Kidney (tissue), 14 donors: Measurements from ENCODE around the gene TOE1. TPM values are rescaled to one million over a fixed set of nuclear protein-coding genes. Genes with fewer than 3 reads are reported as not detected.

Experiments used
- DNase-seq, 5 donors: peaks; one replicate each; pipeline ENCODE4 v3.0.0-alpha.2; 2013 to 2020
- FAIRE-seq: peaks from 2 replicates; lab custom pipeline; 2012; peaks lifted over from hg19 to GRCh38; lab: Jason Lieb, UNC
- H3K27ac ChIP-seq, 2 donors: one replicate each; pipeline ENCODE4 v1.7.0; 2013; ENCODE audit warnings: low read depth in 2 of 2, low read length in 2 of 2, inconsistent platforms in 1 of 2
- H3K27me3 ChIP-seq: one replicate; pipeline ENCODE4 v1.7.1; 2013; ENCODE audit warnings: low read length, inconsistent platforms; ENCODE audit not compliant: control insufficient read depth, insufficient read depth
- H3K36me3 ChIP-seq, 3 donors: one replicate each; pipeline versions ENCODE4 v1.7.0 to v1.7.1; 2013; ENCODE audit warnings: low read length in 3 of 3, control low read depth in 1 of 3, inconsistent platforms in 1 of 3; ENCODE audit not compliant: insufficient read depth in 3 of 3, control insufficient read depth in 2 of 3
- H3K4me1 ChIP-seq, 3 donors: one replicate each; pipeline versions ENCODE4 v1.7.0 to v1.7.1; 2013; ENCODE audit warnings: low read length in 3 of 3, inconsistent platforms in 1 of 3, low read depth in 1 of 3; ENCODE audit not compliant: control insufficient read depth in 2 of 3, insufficient read depth in 2 of 3
- H3K4me3 ChIP-seq, 3 donors: one replicate each; pipeline versions ENCODE4 v1.7.0 to v1.8.1; 2013; ENCODE audit warnings: low read length in 3 of 3, control low read depth in 1 of 3, inconsistent platforms in 1 of 3
- H3K9ac ChIP-seq, 3 donors: one replicate each; pipeline versions ENCODE4 v1.7.0 to v1.7.1; 2013; ENCODE audit warnings: low read length in 3 of 3, control low read depth in 1 of 3, inconsistent platforms in 1 of 3
- H3K9me3 ChIP-seq, 3 donors: one replicate each; pipeline versions ENCODE4 v1.7.0 to v1.7.1; 2013; ENCODE audit warnings: low read length in 3 of 3, control low read depth in 1 of 3, inconsistent platforms in 1 of 3; ENCODE audit not compliant: control insufficient read depth in 2 of 3, insufficient read depth in 1 of 3
- intact Hi-C: fragments of 100-400 bp; cut with DNase I; formaldehyde crosslinking; loops from one replicate; pipeline ENCODE4 v1.11.1; 2022
- polyA plus RNA-seq: library from polyadenylated mRNA; stranded (reverse); fragments of 350-450 nt; fragmentation: Illumina TruSeq; extraction: RNeasy Lipid Tissue Mini Kit (QIAGEN cat#74804); gene quantifications from one replicate; pipeline ENCODE4 v1.2.3, GENCODE V29; 2014; ENCODE audit warnings: low read depth, low replicate concordance; ENCODE audit not compliant: insufficient read depth
- total RNA-seq: library from RNA; stranded (reverse); fragmentation: NEBNext Ultra II Directional; extraction: Animal tissue kit (Norgen Biotek cat#: 25700); gene quantifications from one replicate; pipeline ENCODE4 v1.2.1, GENCODE V29; 2021
- TF ChIP-seq, protein P1 (sequence below): IDR thresholded peaks from 3 replicates; pipeline ENCODE4 v1.5.1; 2012; ENCODE audit warnings: mild to moderate bottlenecking, moderate library complexity, borderline replicate concordance; ENCODE audit not compliant: insufficient read depth; ENCODE audit errors: extremely low read depth
- donor health status: control.
- donor health status: control.
- donor health status: control.
- donor health status: control.
- donor health status: control.
- donor health status: DM: yes; HTN: yes; CAD: no.
- donor health status: Normal renal cell carcinoma (clear cell type).

Gene TOE1
- total and polyA plus RNA-seq, 2 donors from 2014 or later, result 7.3 to 10.4 TPM

DNA sequence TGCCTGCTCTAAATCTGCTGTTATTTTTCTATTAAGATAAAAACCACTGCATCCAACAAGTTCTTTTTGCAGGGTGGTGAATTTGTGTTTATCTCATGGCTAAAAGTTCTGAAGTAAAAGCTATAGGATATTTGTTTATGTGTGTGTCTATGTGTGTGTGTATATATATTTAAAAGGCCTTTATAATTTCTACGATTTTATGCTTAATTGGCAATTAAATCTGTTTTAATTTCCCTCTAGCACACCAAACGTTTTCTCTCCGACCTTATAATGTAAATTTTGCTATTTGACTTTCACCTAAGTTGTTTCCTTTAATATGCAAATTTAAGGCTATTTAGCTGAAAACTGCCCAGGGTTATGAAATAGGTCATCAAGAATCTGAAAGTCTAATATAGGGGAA, 33.1 kb upstream of the TOE1 start:
- intact Hi-C loops, result no loop called here
- TF ChIP-seq, protein P1, sequence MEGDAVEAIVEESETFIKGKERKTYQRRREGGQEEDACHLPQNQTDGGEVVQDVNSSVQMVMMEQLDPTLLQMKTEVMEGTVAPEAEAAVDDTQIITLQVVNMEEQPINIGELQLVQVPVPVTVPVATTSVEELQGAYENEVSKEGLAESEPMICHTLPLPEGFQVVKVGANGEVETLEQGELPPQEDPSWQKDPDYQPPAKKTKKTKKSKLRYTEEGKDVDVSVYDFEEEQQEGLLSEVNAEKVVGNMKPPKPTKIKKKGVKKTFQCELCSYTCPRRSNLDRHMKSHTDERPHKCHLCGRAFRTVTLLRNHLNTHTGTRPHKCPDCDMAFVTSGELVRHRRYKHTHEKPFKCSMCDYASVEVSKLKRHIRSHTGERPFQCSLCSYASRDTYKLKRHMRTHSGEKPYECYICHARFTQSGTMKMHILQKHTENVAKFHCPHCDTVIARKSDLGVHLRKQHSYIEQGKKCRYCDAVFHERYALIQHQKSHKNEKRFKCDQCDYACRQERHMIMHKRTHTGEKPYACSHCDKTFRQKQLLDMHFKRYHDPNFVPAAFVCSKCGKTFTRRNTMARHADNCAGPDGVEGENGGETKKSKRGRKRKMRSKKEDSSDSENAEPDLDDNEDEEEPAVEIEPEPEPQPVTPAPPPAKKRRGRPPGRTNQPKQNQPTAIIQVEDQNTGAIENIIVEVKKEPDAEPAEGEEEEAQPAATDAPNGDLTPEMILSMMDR, result no peak
- no peak for FAIRE-seq

DNA sequence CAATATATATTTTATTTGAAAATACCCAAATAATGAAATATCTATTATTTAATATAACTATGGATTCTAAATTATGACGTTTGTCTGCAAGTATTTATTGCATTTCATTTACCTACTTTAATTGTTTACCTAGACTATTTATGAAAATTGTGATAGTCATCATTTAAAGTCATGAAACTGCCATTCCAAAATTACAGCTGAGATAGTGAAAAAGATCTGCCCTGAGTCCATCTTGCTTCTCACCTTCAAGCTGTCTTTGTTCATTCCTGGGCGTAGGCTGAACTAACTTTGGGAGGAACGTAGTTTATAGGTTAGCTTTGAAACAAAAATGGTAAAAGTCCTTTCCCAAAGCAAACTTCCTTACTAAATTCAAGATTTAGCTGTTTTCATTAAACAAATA, 25.7 kb upstream of the TOE1 start:
- no peak overlapping the region for H3K4me3 ChIP-seq
- H3K36me3 ChIP-seq, result no peaks in the 10 kb centered on the region
- FAIRE-seq (no peak), DNase-seq (no peak)
- no peaks in the 10 kb centered on the region for H3K4me1 ChIP-seq
- TF ChIP-seq, protein P1, result no peak
- H3K27me3 ChIP-seq, result no peaks in the 10 kb centered on the region
- intact Hi-C loops, result no loop called here
- H3K27ac ChIP-seq, result no peak overlapping the region
- H3K9me3 ChIP-seq, result no peaks in the 10 kb centered on the region
- H3K9ac ChIP-seq, result no peak overlapping the region

More for the DNA sequence above, 33.1 kb upstream of the TOE1 start:
- H3K27ac ChIP-seq, result no peak overlapping the region
- H3K9ac ChIP-seq, result no peak overlapping the region
- no peaks in the 10 kb centered on the region for H3K36me3 ChIP-seq
- H3K9me3 ChIP-seq, result no peaks in the 10 kb centered on the region
- H3K4me1 ChIP-seq, result peaks cover 0 to 10% (median 0%) of the 10 kb centered on the region in 3 donors
- no peaks in the 10 kb centered on the region for H3K27me3 ChIP-seq
- H3K4me3 ChIP-seq, result no peak overlapping the region
- no peak for DNase-seq

DNA sequence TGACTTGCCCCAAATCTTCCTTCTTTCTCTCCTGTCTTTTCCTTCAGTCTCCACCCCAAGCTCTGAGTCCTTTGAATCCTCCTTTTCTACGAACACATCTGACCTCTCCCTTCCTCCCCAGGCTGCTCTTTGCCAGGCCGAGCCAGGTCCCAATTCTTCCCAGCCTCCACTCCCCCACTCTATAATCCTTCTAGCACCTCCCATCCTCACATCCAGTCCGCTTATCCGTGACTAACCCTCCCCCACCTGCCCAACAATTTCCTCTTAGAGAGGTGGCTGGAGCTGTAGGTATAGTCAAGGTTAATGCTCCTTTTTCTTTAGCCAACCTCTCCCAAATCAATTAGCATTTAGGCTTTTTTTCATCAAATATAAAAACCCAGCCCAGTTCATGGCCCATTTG, 22.8 kb upstream of the TOE1 start:
- H3K4me1 ChIP-seq, result no peaks in the 10 kb centered on the region
- intact Hi-C loops, result no loop called here
- no peaks in the 10 kb centered on the region for H3K9me3 ChIP-seq
- TF ChIP-seq, protein P1, result no peak
- no peaks in the 10 kb centered on the region for H3K36me3 ChIP-seq
- no peak overlapping the region for H3K9ac ChIP-seq
- no peak overlapping the region for H3K27ac ChIP-seq
- no peak for FAIRE-seq
- peak in 3 of 5 donors; percentile 37 to 62 (median 50) for DNase-seq
- H3K4me3 ChIP-seq, result no peak overlapping the region
- no peaks in the 10 kb centered on the region for H3K27me3 ChIP-seq

DNA sequence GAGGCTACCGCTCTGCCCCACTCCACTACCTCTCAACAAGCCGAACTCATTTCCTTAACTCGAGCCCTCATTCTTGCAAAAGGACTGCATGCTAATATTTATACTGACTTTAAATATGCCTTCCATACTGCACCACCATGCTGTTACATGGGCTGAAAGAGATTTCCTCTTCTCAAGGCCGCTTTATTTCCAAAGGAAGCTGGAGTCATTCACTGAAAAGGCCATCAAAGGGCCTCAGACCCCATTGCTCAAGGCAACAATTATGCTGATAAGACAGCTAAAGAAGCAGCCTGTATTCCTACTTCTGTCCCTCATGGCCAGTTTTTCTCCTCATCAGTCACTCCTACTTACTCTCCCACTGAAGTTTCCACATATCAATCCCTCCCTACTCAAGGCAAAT, 20.2 kb upstream of the TOE1 start:
- Histone ChIP-seq H3K9ac (no peak overlapping the region), H3K27me3 (no peaks in the 10 kb centered on the region), H3K4me3 (no peak overlapping the region), H3K4me1 (no peaks in the 10 kb centered on the region), H3K36me3 (no peaks in the 10 kb centered on the region), H3K9me3 (no peaks in the 10 kb centered on the region), H3K27ac (no peak overlapping the region)
- DNase-seq (no peak), FAIRE-seq (no peak)
- intact Hi-C loops, result no loop called here
- TF ChIP-seq, protein P1, result no peak
